SK-N-SH treated with all-trans-retinoic acid at 6 μM for 48 hours (cell line): ENCODE data around the gene CRY1.

ENCODE experiments used
- ATAC-seq: fragments of 200-7000 bp; cut with Tn5 transposase; 3 replicates; pipeline ENCODE4 v1.9.1; 2020; ENCODE audit warnings: mild to moderate bottlenecking, moderate library complexity
- ARNTL ChIP-seq: fragments of 450-650 bp; formaldehyde crosslinking; IDR thresholded peaks from 2 replicates; pipeline ENCODE4 v1.5.0; 2020; ENCODE audit warnings: low read depth, mild to moderate bottlenecking, moderate library complexity, borderline replicate concordance
- BACH2 ChIP-seq: fragments of 250-450 bp; sonication (Bioruptor Pico); IDR thresholded peaks from 2 replicates; pipeline ENCODE4 v1.9.0; 2021; ENCODE audit warnings: mild to moderate bottlenecking, borderline replicate concordance
- CSDC2 ChIP-seq: fragments of 250-450 bp; sonication (Bioruptor Pico); IDR thresholded peaks from 2 replicates; pipeline ENCODE4 v1.5.0; 2020; ENCODE audit warnings: mild to moderate bottlenecking, moderate library complexity
- ESRRG ChIP-seq: fragments of 250-450 bp; sonication (Bioruptor Pico); IDR thresholded peaks from 2 replicates; pipeline ENCODE4 v1.6.1; 2021; ENCODE audit warnings: mild to moderate bottlenecking
- GLIS3 ChIP-seq: fragments of 250-450 bp; sonication (Bioruptor Pico); IDR thresholded peaks from 2 replicates; pipeline ENCODE4 v1.5.0; 2020; ENCODE audit warnings: mild to moderate bottlenecking, moderate library complexity
- ISL1 ChIP-seq: fragments of 250-450 bp; sonication (Bioruptor Pico); IDR thresholded peaks from 2 replicates; pipeline ENCODE4 v2.1.2; 2022; ENCODE audit warnings: mild to moderate bottlenecking, moderate library complexity
- PPARA ChIP-seq: fragments of 250-450 bp; sonication (Bioruptor Pico); IDR thresholded peaks from 2 replicates; pipeline ENCODE4 v1.5.0; 2020; ENCODE audit warnings: mild to moderate bottlenecking, borderline replicate concordance
- RARB ChIP-seq: fragments of 250-450 bp; sonication (Bioruptor Pico); IDR thresholded peaks from 2 replicates; pipeline ENCODE4 v1.8.0; 2021; ENCODE audit warnings: mild to moderate bottlenecking, moderate library complexity
- SNAI2 ChIP-seq: fragments of 250-450 bp; sonication (Bioruptor Pico); IDR thresholded peaks from 2 replicates; pipeline ENCODE4 v1.5.0; 2020; ENCODE audit warnings: mild to moderate bottlenecking, moderate library complexity
- TOX ChIP-seq: fragments of 250-450 bp; sonication (Bioruptor Pico); IDR thresholded peaks from 2 replicates; pipeline ENCODE4 v1.8.0; 2021; ENCODE audit warnings: mild to moderate bottlenecking, moderate library complexity, borderline replicate concordance
- ZC3H10 ChIP-seq: fragments of 250-450 bp; sonication (Bioruptor Pico); IDR thresholded peaks from 2 replicates; pipeline ENCODE4 v1.5.1; 2021; ENCODE audit warnings: mild to moderate bottlenecking, moderate library complexity
- ZFP3 ChIP-seq: fragments of 250-450 bp; sonication (Bioruptor Pico); IDR thresholded peaks from 2 replicates; pipeline ENCODE4 v1.5.0; 2020; ENCODE audit warnings: mild to moderate bottlenecking, moderate library complexity
- ZFP30 ChIP-seq: fragments of 450-650 bp; formaldehyde crosslinking; IDR thresholded peaks from 2 replicates; pipeline ENCODE4 v1.5.0; 2022; ENCODE audit warnings: mild to moderate bottlenecking, moderate library complexity
- ZNF565 ChIP-seq: fragments of 450-650 bp; formaldehyde crosslinking; conservative IDR thresholded peaks from 2 replicates; pipeline ENCODE4 v1.5.0; 2020; ENCODE audit warnings: low read depth, mild to moderate bottlenecking, moderate library complexity
- TF ChIP-seq, protein P1 (sequence below): fragments of 250-450 bp; sonication (Bioruptor Pico); IDR thresholded peaks from 2 replicates; pipeline ENCODE4 v1.8.0; 2020; ENCODE audit warnings: mild to moderate bottlenecking, moderate library complexity, borderline replicate concordance
- TF ChIP-seq, protein P2 (sequence below): fragments of 250-450 bp; sonication (Bioruptor Pico); IDR thresholded peaks from 2 replicates; pipeline ENCODE4 v1.8.0; 2021; ENCODE audit warnings: low read depth, mild to moderate bottlenecking, moderate library complexity, borderline replicate concordance
- TF ChIP-seq, protein P3 (sequence below): fragments of 250-450 bp; sonication (Bioruptor Pico); IDR thresholded peaks from 2 replicates; pipeline ENCODE4 v1.5.0; 2020; ENCODE audit warnings: mild to moderate bottlenecking, moderate library complexity
- TF ChIP-seq, protein P4 (sequence below): fragments of 250-450 bp; sonication (Bioruptor Pico); IDR thresholded peaks from 2 replicates; pipeline ENCODE4 v1.5.1; 2020; ENCODE audit warnings: low read depth, mild to moderate bottlenecking, moderate library complexity
- TF ChIP-seq, protein P5 (sequence below): fragments of 250-450 bp; sonication (Bioruptor Pico); IDR thresholded peaks from 2 replicates; pipeline ENCODE4 v1.5.1; 2021; ENCODE audit warnings: mild to moderate bottlenecking, moderate library complexity

CRY1 gene

DNA sequence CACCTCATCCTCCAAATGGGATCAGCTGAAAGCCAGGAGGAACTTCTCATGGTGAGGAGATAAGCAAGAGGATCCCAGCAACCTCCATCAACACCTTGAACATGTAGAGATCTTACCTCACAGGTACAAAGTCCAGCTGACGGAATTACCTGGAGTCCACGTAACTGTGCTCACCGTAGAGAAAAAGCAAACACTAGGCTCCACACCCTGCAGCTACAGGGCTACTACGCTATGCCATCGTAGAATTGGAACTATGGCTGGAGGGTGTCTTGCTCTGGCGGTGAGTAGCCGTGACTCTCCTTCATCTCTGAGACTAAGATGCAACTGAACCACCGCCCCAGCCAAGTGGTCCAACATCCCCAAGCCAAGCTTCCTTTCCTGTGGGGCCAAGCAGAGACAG, 50.5 kb downstream of the CRY1 start:
- no peak for ATAC-seq
- TF ChIP-seq, protein P1, sequence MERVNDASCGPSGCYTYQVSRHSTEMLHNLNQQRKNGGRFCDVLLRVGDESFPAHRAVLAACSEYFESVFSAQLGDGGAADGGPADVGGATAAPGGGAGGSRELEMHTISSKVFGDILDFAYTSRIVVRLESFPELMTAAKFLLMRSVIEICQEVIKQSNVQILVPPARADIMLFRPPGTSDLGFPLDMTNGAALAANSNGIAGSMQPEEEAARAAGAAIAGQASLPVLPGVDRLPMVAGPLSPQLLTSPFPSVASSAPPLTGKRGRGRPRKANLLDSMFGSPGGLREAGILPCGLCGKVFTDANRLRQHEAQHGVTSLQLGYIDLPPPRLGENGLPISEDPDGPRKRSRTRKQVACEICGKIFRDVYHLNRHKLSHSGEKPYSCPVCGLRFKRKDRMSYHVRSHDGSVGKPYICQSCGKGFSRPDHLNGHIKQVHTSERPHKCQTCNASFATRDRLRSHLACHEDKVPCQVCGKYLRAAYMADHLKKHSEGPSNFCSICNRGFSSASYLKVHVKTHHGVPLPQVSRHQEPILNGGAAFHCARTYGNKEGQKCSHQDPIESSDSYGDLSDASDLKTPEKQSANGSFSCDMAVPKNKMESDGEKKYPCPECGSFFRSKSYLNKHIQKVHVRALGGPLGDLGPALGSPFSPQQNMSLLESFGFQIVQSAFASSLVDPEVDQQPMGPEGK (CRISPR knock-in tag): no peak
- TF ChIP-seq RARB (CRISPR knock-in tag): no peak
- TF ChIP-seq ESRRG: no peak
- TF ChIP-seq, protein P2, sequence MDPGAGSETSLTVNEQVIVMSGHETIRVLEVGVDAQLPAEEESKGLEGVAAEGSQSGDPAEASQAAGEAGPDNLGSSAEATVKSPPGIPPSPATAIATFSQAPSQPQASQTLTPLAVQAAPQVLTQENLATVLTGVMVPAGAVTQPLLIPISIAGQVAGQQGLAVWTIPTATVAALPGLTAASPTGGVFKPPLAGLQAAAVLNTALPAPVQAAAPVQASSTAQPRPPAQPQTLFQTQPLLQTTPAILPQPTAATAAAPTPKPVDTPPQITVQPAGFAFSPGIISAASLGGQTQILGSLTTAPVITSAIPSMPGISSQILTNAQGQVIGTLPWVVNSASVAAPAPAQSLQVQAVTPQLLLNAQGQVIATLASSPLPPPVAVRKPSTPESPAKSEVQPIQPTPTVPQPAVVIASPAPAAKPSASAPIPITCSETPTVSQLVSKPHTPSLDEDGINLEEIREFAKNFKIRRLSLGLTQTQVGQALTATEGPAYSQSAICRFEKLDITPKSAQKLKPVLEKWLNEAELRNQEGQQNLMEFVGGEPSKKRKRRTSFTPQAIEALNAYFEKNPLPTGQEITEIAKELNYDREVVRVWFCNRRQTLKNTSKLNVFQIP (CRISPR knock-in tag): no peak
- TF ChIP-seq SNAI2 (CRISPR knock-in tag): no peak
- TF ChIP-seq, protein P3, sequence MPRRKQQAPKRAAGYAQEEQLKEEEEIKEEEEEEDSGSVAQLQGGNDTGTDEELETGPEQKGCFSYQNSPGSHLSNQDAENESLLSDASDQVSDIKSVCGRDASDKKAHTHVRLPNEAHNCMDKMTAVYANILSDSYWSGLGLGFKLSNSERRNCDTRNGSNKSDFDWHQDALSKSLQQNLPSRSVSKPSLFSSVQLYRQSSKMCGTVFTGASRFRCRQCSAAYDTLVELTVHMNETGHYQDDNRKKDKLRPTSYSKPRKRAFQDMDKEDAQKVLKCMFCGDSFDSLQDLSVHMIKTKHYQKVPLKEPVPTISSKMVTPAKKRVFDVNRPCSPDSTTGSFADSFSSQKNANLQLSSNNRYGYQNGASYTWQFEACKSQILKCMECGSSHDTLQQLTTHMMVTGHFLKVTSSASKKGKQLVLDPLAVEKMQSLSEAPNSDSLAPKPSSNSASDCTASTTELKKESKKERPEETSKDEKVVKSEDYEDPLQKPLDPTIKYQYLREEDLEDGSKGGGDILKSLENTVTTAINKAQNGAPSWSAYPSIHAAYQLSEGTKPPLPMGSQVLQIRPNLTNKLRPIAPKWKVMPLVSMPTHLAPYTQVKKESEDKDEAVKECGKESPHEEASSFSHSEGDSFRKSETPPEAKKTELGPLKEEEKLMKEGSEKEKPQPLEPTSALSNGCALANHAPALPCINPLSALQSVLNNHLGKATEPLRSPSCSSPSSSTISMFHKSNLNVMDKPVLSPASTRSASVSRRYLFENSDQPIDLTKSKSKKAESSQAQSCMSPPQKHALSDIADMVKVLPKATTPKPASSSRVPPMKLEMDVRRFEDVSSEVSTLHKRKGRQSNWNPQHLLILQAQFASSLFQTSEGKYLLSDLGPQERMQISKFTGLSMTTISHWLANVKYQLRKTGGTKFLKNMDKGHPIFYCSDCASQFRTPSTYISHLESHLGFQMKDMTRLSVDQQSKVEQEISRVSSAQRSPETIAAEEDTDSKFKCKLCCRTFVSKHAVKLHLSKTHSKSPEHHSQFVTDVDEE (CRISPR knock-in tag): no peak
- TF ChIP-seq GLIS3 (CRISPR knock-in tag): no peak
- TF ChIP-seq ZFP3: no peak
- TF ChIP-seq TOX: no peak
- no peak for TF ChIP-seq ZC3H10
- no peak for TF ChIP-seq PPARA (CRISPR knock-in tag)
- TF ChIP-seq, protein P4, sequence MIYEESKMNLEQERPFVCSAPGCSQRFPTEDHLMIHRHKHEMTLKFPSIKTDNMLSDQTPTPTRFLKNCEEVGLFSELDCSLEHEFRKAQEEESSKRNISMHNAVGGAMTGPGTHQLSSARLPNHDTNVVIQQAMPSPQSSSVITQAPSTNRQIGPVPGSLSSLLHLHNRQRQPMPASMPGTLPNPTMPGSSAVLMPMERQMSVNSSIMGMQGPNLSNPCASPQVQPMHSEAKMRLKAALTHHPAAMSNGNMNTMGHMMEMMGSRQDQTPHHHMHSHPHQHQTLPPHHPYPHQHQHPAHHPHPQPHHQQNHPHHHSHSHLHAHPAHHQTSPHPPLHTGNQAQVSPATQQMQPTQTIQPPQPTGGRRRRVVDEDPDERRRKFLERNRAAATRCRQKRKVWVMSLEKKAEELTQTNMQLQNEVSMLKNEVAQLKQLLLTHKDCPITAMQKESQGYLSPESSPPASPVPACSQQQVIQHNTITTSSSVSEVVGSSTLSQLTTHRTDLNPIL: no peak
- no peak for TF ChIP-seq CSDC2
- TF ChIP-seq ARNTL (CRISPR knock-in tag): no peak
- TF ChIP-seq BACH2 (CRISPR knock-in tag): no peak
- TF ChIP-seq ZNF565 (CRISPR knock-in tag): no peak
- TF ChIP-seq ISL1 (CRISPR knock-in tag): no peak
- TF ChIP-seq, protein P5, sequence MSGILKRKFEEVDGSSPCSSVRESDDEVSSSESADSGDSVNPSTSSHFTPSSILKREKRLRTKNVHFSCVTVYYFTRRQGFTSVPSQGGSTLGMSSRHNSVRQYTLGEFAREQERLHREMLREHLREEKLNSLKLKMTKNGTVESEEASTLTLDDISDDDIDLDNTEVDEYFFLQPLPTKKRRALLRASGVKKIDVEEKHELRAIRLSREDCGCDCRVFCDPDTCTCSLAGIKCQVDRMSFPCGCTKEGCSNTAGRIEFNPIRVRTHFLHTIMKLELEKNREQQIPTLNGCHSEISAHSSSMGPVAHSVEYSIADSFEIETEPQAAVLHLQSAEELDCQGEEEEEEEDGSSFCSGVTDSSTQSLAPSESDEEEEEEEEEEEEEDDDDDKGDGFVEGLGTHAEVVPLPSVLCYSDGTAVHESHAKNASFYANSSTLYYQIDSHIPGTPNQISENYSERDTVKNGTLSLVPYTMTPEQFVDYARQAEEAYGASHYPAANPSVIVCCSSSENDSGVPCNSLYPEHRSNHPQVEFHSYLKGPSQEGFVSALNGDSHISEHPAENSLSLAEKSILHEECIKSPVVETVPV (CRISPR knock-in tag): no peak

DNA sequence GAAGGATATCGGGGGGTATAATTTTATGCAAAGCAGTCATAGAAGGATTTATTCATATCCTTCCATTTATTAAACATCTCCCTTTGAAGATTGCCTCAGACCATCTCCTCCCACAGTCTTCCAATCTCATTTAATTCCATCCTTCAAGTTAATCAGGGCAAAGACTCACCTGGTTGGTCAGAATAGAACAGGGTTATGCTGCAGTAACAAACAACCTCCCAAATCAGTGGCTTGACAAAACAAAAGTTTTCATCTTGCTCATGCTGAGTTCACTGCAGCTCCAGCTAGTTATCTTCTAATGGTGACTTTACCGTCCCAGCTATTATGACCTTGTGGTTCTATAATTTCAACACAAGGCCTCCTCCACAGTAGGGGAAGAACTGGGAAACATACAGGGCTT, 57.6 kb downstream of the CRY1 start:
- TF ChIP-seq ZNF565 (CRISPR knock-in tag) (no peak), ZFP30 (CRISPR knock-in tag) (no peak)
- TF ChIP-seq, protein P1 (CRISPR knock-in tag): no peak

More for the DNA sequence above, 57.6 kb downstream of the CRY1 start:
- no peak for ATAC-seq
